Measurements from ENCODE around the gene RNF180. TPM values are rescaled to one million over a fixed set of nuclear protein-coding genes. Genes with fewer than 3 reads are reported as not detected.

The RNF180 gene, protein sequence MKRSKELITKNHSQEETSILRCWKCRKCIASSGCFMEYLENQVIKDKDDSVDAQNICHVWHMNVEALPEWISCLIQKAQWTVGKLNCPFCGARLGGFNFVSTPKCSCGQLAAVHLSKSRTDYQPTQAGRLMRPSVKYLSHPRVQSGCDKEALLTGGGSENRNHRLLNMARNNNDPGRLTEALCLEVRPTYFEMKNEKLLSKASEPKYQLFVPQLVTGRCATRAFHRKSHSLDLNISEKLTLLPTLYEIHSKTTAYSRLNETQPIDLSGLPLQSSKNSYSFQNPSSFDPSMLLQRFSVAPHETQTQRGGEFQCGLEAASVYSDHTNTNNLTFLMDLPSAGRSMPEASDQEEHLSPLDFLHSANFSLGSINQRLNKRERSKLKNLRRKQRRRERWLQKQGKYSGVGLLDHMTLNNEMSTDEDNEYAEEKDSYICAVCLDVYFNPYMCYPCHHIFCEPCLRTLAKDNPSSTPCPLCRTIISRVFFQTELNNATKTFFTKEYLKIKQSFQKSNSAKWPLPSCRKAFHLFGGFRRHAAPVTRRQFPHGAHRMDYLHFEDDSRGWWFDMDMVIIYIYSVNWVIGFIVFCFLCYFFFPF
- total RNA-seq = 10 to 100 TPM in 1 of 4 donors, 1 to 10 TPM in 3; 3.7 to 14.3 (median 5.2) TPM

DNA sequence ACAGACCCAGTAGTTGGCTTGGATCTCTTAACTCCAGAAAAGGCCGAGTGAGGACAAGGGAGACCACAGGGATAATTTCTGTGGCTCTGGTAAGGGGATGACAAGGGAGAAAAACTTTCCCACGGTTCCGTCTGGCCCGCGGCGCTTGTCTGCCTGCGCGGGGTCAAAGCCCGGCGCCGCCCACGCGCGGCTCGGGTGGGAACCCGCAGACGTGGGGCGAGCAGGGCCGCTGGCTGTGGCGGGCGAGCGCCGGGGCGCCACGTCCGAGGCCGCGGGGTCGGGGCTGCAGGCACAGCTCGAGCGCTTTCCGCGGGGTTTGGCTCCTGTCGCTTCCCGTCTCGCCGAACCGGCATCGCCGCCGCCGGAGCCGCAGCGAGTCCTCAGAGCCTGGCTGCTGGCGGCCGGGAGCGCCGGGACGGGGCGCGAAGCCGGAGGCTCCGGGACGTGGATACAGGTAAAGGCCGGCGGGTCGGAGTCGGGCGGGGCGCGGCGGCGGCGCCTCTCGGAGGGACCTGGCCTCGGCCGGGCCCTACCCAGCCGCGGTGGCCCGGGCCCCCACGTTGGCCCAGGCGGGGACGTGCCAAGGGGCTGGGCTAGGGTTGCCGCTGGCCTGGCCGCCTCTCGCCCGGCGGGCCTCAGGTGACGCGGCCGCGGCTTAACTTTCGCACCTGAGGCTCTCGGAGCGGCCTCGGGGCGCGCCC is at the start of gene RNF180:
Gene RNF180 (plus strand): TSS at position 344 of the 701 bp plus-strand sequence. CDS start 34,965 bp downstream, outside the sequence.
- intact Hi-C loops (cut with DNase I; ENCODE audit: low total_unique reads) = loop anchor here (2.0 to 10.0 kb wide), 2 partner anchors 603 to 1319 kb away; partner anchors contain the start of genes ADAMTS6, CWC27 and SREK1IP1
- peak; percentile 10 to 37 for DNase-seq

DNA sequence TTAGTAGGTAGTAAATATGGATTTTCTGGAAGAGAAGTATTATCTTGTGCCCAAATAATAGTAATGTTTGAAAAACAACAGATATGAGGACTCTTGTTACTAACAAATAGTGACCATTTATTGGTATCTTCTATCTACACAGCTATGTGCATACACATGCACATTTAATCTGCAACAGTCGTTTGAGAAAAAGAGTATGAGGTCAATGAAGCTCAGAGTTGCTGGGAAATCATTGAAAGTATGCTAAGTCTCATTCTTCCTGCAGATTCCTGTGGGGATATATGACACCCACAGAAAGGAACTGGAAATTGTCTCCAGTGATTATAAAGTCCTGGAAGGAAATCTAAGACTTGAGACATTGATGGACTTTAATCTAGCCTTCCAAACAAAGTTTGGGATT is 40.1 kb upstream of the RNF180 start:
- in situ Hi-C loops (cut with MboI; ENCODE audit: low sequenced_read_pairs in 4 of 4) = loop anchor here in 2 of 4 donors (25.0 kb wide), 1 partner anchor 487 kb away; no protein-coding TSS in a partner anchor
- no peak for TF ChIP-seq POLR2A (IDR thresholded peaks at IDR 0.05)
- TF ChIP-seq, protein P1, sequence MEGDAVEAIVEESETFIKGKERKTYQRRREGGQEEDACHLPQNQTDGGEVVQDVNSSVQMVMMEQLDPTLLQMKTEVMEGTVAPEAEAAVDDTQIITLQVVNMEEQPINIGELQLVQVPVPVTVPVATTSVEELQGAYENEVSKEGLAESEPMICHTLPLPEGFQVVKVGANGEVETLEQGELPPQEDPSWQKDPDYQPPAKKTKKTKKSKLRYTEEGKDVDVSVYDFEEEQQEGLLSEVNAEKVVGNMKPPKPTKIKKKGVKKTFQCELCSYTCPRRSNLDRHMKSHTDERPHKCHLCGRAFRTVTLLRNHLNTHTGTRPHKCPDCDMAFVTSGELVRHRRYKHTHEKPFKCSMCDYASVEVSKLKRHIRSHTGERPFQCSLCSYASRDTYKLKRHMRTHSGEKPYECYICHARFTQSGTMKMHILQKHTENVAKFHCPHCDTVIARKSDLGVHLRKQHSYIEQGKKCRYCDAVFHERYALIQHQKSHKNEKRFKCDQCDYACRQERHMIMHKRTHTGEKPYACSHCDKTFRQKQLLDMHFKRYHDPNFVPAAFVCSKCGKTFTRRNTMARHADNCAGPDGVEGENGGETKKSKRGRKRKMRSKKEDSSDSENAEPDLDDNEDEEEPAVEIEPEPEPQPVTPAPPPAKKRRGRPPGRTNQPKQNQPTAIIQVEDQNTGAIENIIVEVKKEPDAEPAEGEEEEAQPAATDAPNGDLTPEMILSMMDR (IDR thresholded peaks at IDR 0.05 in 4 of 5, conservative IDR thresholded peaks at IDR 0.05 in 1 of 5) = no peak
- H3K4me3 ChIP-seq = no peak overlapping the region
- intact Hi-C loops (cut with DNase I; ENCODE audit: low total_unique reads) = no loop called here
- no peaks in the 10 kb centered on the region for H3K9me3 ChIP-seq
- H3K36me3 ChIP-seq = no peaks in the 10 kb centered on the region
- H3K27me3 ChIP-seq = no peaks in the 10 kb centered on the region
- no peak for ATAC-seq
- H3K4me1 ChIP-seq = no peaks in the 10 kb centered on the region
- DNase-seq = no peak
- no peak overlapping the region for H3K27ac ChIP-seq

More for the DNA sequence above, at the start of gene RNF180:
- ATAC-seq = peak; percentile 81
- TF ChIP-seq, protein P1 (IDR thresholded peaks at IDR 0.05 in 4 of 5, conservative IDR thresholded peaks at IDR 0.05 in 1 of 5) = no peak
- TF ChIP-seq POLR2A (IDR thresholded peaks at IDR 0.05) = peak in 1 of 2 donors; percentile 18
- H3K4me1 ChIP-seq = peaks cover 3 to 26% of the 10 kb centered on the region in 2 donors
- peak within 1 kb of the TSS; percentile 57 to 81 (median 70) for H3K27ac ChIP-seq
- H3K4me3 ChIP-seq = peak within 1 kb of the TSS; percentile 69 to 79 (median 76)
- no peaks in the 10 kb centered on the region for H3K36me3 ChIP-seq
- H3K9me3 ChIP-seq = no peaks in the 10 kb centered on the region
- no peaks in the 10 kb centered on the region for H3K27me3 ChIP-seq
- in situ Hi-C loops (cut with MboI; ENCODE audit: low sequenced_read_pairs in 4 of 4) = no loop called here

DNA sequence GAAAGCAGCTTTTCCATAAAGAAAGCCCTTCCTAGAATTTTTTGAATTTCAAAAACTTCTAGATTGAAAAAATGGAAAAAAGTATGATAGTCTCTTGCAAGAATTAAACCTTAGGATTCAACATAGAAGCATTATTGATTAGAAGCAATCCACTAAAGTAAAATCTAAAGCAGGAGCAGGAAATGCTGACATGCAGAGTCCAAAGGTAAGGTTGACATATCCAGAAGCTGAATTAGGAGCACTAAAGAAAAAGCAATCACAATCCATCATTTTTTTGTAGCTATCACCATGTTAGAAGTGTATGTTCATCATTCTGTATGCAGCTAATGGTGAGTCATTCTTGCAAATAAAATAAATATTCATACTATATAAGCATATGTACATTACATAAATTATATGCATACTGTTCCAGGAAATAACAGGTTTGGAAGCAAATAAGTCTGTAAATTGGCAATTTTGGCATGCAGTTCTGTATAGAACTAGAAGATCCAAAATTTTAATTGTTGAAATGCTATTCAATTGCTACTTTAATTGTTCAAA is 39.4 kb upstream of the RNF180 start:
- intact Hi-C loops (cut with DNase I; ENCODE audit: low total_unique reads) = no loop called here
- H3K36me3 ChIP-seq = no peaks in the 10 kb centered on the region
- ATAC-seq (no peak), DNase-seq (no peak)
- no peaks in the 10 kb centered on the region for H3K27me3 ChIP-seq
- no peak overlapping the region for H3K27ac ChIP-seq
- no peak overlapping the region for H3K4me3 ChIP-seq
- TF ChIP-seq, protein P1 (IDR thresholded peaks at IDR 0.05 in 4 of 5, conservative IDR thresholded peaks at IDR 0.05 in 1 of 5) = no peak
- no peak for TF ChIP-seq POLR2A (IDR thresholded peaks at IDR 0.05)
- no peaks in the 10 kb centered on the region for H3K9me3 ChIP-seq
- in situ Hi-C loops (cut with MboI; ENCODE audit: low sequenced_read_pairs in 4 of 4) = loop anchor here in 2 of 4 donors (25.0 kb wide), 1 partner anchor 486 kb away; no protein-coding TSS in a partner anchor
- no peaks in the 10 kb centered on the region for H3K4me1 ChIP-seq

DNA sequence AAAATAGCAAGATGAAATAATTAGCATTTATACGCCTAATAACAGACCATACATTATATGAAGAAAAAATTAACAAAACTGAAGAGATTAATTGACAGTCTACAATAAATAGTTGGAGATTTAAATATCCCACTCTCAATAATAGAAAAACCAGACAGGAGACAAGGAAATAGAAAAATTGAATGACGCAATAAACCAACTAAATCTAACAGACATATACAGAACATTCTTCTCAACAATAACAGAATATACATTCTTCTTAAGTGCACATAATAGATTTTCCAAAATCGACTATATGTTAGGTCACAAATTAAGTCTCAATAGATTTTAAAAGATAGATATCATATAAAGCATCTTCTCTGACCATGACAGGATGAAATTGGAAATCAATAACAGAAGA is 25.6 kb upstream of the RNF180 start:
- Histone ChIP-seq H3K27ac (no peak overlapping the region), H3K4me1 (peaks cover under 1 to 3% of the 10 kb centered on the region in 2 donors), H3K27me3 (no peaks in the 10 kb centered on the region), H3K4me3 (no peak overlapping the region), H3K9me3 (no peaks in the 10 kb centered on the region), H3K36me3 (no peaks in the 10 kb centered on the region)
- DNase-seq (no peak), ATAC-seq (no peak)
- TF ChIP-seq, protein P1 (IDR thresholded peaks at IDR 0.05 in 4 of 5, conservative IDR thresholded peaks at IDR 0.05 in 1 of 5) = no peak
- no peak for TF ChIP-seq POLR2A (IDR thresholded peaks at IDR 0.05)
- intact Hi-C loops (cut with DNase I; ENCODE audit: low total_unique reads) = loop anchor here (10.0 kb wide), 1 partner anchor 645 kb away; no protein-coding TSS in a partner anchor
- in situ Hi-C loops (cut with MboI; ENCODE audit: low sequenced_read_pairs in 4 of 4) = loop anchor here in 3 of 4 donors (10.0 to 25.0 kb wide), 2 partner anchors 472 to 475 kb away; no protein-coding TSS in a partner anchor
